ENCODE results near the gene C19orf53. TPM values are rescaled to one million over a fixed set of nuclear protein-coding genes. Genes with fewer than 3 reads are reported as not detected.

The C19orf53 gene
- total and polyA plus RNA-seq, 2 of the 13 experiments (the other 11 are each of a cell fraction or from before 2014, with no cell fraction given): 129 to 130 TPM

- TF ChIP-seq ZFP91 (CRISPR knock-in tag; IDR thresholded peaks at IDR 0.05; ENCODE audit: borderline replicate concordance): peak; percentile 99
- TF ChIP-seq ZNF280D (CRISPR knock-in tag; IDR thresholded peaks at IDR 0.05): peak; percentile 79
- TF ChIP-seq ZNF7 (CRISPR knock-in tag; IDR thresholded peaks at IDR 0.05): no peak
- TF ChIP-seq MZF1 (CRISPR knock-in tag; IDR thresholded peaks at IDR 0.05; ENCODE audit: borderline replicate concordance): no peak
- TF ChIP-seq ZMAT5 (CRISPR knock-in tag; IDR thresholded peaks at IDR 0.05; ENCODE audit: borderline replicate concordance, low read depth): no peak
- peak; percentile 29 for TF ChIP-seq ZNF883 (CRISPR knock-in tag; IDR thresholded peaks at IDR 0.05; ENCODE audit: not compliant biosample characterization)
- TF ChIP-seq ARID2 (CRISPR knock-in tag; IDR thresholded peaks at IDR 0.05; ENCODE audit: borderline replicate concordance): no peak
- no peak for TF ChIP-seq GTF2F1 (IDR thresholded peaks at IDR 0.05; ENCODE audit: low read length)
- no peak for TF ChIP-seq RARA (CRISPR knock-in tag; IDR thresholded peaks at IDR 0.05)
- no peak for TF ChIP-seq PHB2 (IDR thresholded peaks at IDR 0.05; ENCODE audit: partially characterized antibody)
- no peak for TF ChIP-seq SMC3 (IDR thresholded peaks at IDR 0.05; ENCODE audit: low read length)
- TF ChIP-seq E2F2 (CRISPR knock-in tag; IDR thresholded peaks at IDR 0.05; ENCODE audit: borderline replicate concordance): no peak
- no peak for TF ChIP-seq CERS6 (CRISPR knock-in tag; IDR thresholded peaks at IDR 0.05)
- TF ChIP-seq MTA3 (CRISPR knock-in tag; IDR thresholded peaks at IDR 0.05): no peak
- peak in 1 of 2 experiments; percentile 61; a peak in 2 of 4 replicates for TF ChIP-seq HMGXB4 (CRISPR knock-in tag; IDR thresholded peaks at IDR 0.05; ENCODE audit: borderline replicate concordance in 1 of 2, low read depth in 1 of 2)
- no peak for TF ChIP-seq TP53 (CRISPR knock-in tag; conservative IDR thresholded peaks at IDR 0.05)
- TF ChIP-seq JUND (CRISPR knock-in tag; IDR thresholded peaks at IDR 0.05): no peak
- no peak for TF ChIP-seq ZNF615 (CRISPR knock-in tag; IDR thresholded peaks at IDR 0.05; ENCODE audit: borderline replicate concordance)
- TF ChIP-seq ASH2L (IDR thresholded peaks at IDR 0.05; ENCODE audit: insufficient read length, low read depth, low read length): no peak
Observed at GRCh38 chr19:13794757-13795589, 20.7 kb downstream of the C19orf53 start, which contains the start of gene ZSWIM4 (continued).

All from HepG2 (cell line).